Tibial artery (tissue), 4 donors: ENCODE results near the gene LRRC10.

Source experiments
- DNase-seq, 2 donors: peaks; one replicate each; pipeline ENCODE4 v3.0.0-alpha.2; 2019
- H3K27ac ChIP-seq, 2 donors: fragments of 200-600 bp; sonication (generic) in 1 of 2; 1 replicate in 1 of 2; 2 replicates in 1 of 2; pipeline ENCODE4 v1.5.1; 2018 to 2019; ENCODE audit warnings: mild to moderate bottlenecking in 1 of 2
- H3K27me3 ChIP-seq, 2 donors: fragments of 200-600 bp; sonication (generic) in 1 of 2; one replicate each; pipeline versions ENCODE4 v1.5.1 to v1.6.0; 2016 to 2019
- H3K36me3 ChIP-seq, 3 donors: fragments of 200-600 bp; sonication (generic) in 2 of 3; one replicate each; pipeline ENCODE4 v1.5.1; 2016 to 2019; ENCODE audit warnings: mild to moderate bottlenecking in 2 of 3
- H3K4me1 ChIP-seq, 4 donors: fragments of 200-600 bp; sonication (generic) in 2 of 4; 1 replicate in 3 of 4; 2 replicates in 1 of 4; pipeline ENCODE4 v1.5.1; 2016 to 2019
- H3K4me3 ChIP-seq, 2 donors: fragments of 200-600 bp; sonication (generic) in 1 of 2; 1 replicate in 1 of 2; 2 replicates in 1 of 2; pipeline ENCODE4 v1.5.1; 2018 to 2019; ENCODE audit warnings: mild to moderate bottlenecking in 2 of 2
- H3K9me3 ChIP-seq, 3 donors: fragments of 200-600 bp; sonication (generic) in 1 of 3; one replicate each; pipeline ENCODE4 v1.5.1; 2016 to 2019
- CTCF ChIP-seq, 2 experiments: fragments of 200-600 bp in 1 of 2; fragments of 450-650 bp in 1 of 2; IDR thresholded peaks; one replicate each; pipeline ENCODE4 v1.5.1; 2017 to 2019; ENCODE audit warnings: antibody characterized with exemption in 2 of 2, mild to moderate bottlenecking in 1 of 2, moderate library complexity in 1 of 2
- intact Hi-C: fragments of 100-400 bp; cut with DNase I; formaldehyde crosslinking; loops from one replicate; pipeline ENCODE4 v1.15.0; 2023; ENCODE audit warnings: low total_unique reads

Gene LRRC10

DNA sequence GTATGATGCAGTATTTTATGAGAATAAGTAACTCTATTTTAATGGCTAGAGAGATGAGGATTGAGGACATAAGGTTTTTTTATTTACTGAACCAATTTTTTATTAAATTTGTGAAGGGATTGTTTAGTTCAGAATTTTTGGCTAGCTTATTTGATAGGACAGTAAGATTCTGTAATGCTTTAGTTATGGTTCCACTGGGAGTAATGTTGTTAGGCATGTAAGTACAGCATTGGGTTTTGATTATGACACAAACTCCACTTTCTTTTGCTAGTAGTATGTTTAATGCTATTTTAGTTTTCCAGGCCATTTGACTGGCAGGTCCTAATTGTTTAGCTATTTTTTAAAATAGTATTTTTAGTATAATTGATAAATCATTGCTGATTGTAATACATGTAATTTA is 33.8 kb upstream of the LRRC10 start:
- Histone ChIP-seq H3K9me3 (no peaks in the 10 kb centered on the region), H3K4me1 (no peaks in the 10 kb centered on the region), H3K27ac (no peak overlapping the region), H3K36me3 (no peaks in the 10 kb centered on the region), H3K4me3 (no peak overlapping the region), H3K27me3 (no peaks in the 10 kb centered on the region)
- no peak for TF ChIP-seq CTCF (IDR thresholded peaks at IDR 0.05)
- intact Hi-C loops: loop anchor here (10.0 kb wide), 1 partner anchor 290 kb away; the partner anchor contains the start of gene YEATS4
- DNase-seq: no peak

GRCh38 chr12:69642531-69642930 is 31.8 kb upstream of the LRRC10 start:
- Histone ChIP-seq H3K4me1 (no peaks in the 10 kb centered on the region), H3K9me3 (no peaks in the 10 kb centered on the region), H3K4me3 (no peak overlapping the region), H3K27ac (no peak overlapping the region), H3K36me3 (no peaks in the 10 kb centered on the region), H3K27me3 (no peaks in the 10 kb centered on the region)
- intact Hi-C loops: loop anchor here (10.0 kb wide), 1 partner anchor 288 kb away; the partner anchor contains the start of gene YEATS4
- TF ChIP-seq CTCF (IDR thresholded peaks at IDR 0.05): no peak
- no peak for DNase-seq

GRCh38 chr12:69641546-69641945 is 30.8 kb upstream of the LRRC10 start:
- no peak for DNase-seq
- H3K36me3 ChIP-seq: no peaks in the 10 kb centered on the region
- no peaks in the 10 kb centered on the region for H3K27me3 ChIP-seq
- H3K4me3 ChIP-seq: no peak overlapping the region
- intact Hi-C loops: loop anchor here (10.0 kb wide), 1 partner anchor 287 kb away; the partner anchor contains the start of gene YEATS4
- H3K27ac ChIP-seq: no peak overlapping the region
- TF ChIP-seq CTCF (IDR thresholded peaks at IDR 0.05): no peak
- no peaks in the 10 kb centered on the region for H3K4me1 ChIP-seq
- H3K9me3 ChIP-seq: no peaks in the 10 kb centered on the region

- no peaks in the 10 kb centered on the region for H3K36me3 ChIP-seq
- H3K27me3 ChIP-seq: no peaks in the 10 kb centered on the region
- intact Hi-C loops: loop anchor here (10.0 kb wide), 1 partner anchor 285 kb away; the partner anchor contains the start of gene YEATS4
- no peak overlapping the region for H3K4me3 ChIP-seq
- H3K4me1 ChIP-seq: no peaks in the 10 kb centered on the region
- no peak overlapping the region for H3K27ac ChIP-seq
- H3K9me3 ChIP-seq: no peaks in the 10 kb centered on the region
- peak; percentile 42 to 71 for DNase-seq
- TF ChIP-seq CTCF (IDR thresholded peaks at IDR 0.05): peak; percentile 62 to 73
These were observed 28.8 kb upstream of the LRRC10 start for GRCh38 chr12:69639400-69640016.

DNA sequence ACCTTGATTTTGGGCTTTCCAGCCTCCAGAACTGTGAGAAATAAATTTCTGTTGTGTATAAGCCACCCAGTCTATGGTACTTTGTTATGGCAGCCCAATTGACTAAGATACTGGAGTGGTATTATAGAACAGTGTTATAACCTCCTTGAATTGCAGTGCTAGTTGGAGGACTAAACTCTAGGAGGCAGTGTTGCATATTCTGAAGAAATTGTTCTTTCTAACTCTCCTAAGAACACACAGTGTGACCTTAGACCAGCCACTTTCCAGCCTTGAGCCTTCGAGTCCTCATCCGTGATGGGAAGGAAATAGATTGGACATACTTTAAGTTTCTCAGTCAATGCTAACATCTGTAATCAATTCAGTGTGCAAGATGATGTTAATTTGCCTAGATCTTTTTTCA is 22.4 kb upstream of the LRRC10 start:
- no peak for DNase-seq
- Histone ChIP-seq H3K27me3 (no peaks in the 10 kb centered on the region), H3K4me1 (no peaks in the 10 kb centered on the region), H3K9me3 (no peaks in the 10 kb centered on the region), H3K27ac (no peak overlapping the region), H3K36me3 (no peaks in the 10 kb centered on the region), H3K4me3 (no peak overlapping the region)
- TF ChIP-seq CTCF (IDR thresholded peaks at IDR 0.05): no peak
- intact Hi-C loops: no loop called here
